ENCODE results near the gene ARHGEF9. TPM values are rescaled to one million over a fixed set of nuclear protein-coding genes. Genes with fewer than 3 reads are reported as not detected.

The ARHGEF9 gene
- total RNA-seq, 1 experiment from 2014 or later, result 8.3 TPM

- Histone ChIP-seq H3K9ac (ENCODE audit: low read length) (peak overlapping the region; percentile 86), H2AFZ (ENCODE audit: low read length) (peak overlapping the region; percentile 87), H3K27ac (ENCODE audit: low read length) (peak overlapping the region; percentile 65), H3K27me3 (ENCODE audit: low read length) (no peaks in the 10 kb centered on the region), H3K4me3 (ENCODE audit: low read length) (peak overlapping the region; percentile 92), H4K20me1 (ENCODE audit: low read length) (no peaks in the 10 kb centered on the region), H3K79me2 (ENCODE audit: low read length) (peaks cover 31% of the 10 kb centered on the region), H3K9me2 (replicated peaks; ENCODE audit: low read length) (no peaks in the 10 kb centered on the region), H3K36me3 (ENCODE audit: low read depth, low read length) (no peaks in the 10 kb centered on the region), H3F3A (ENCODE audit: low read length, unreplicated experiment) (no peaks in the 10 kb centered on the region), H3K4me2 (ENCODE audit: low read length) (peak overlapping the region; percentile 95), H3K9me3 (ENCODE audit: low read length) (no peaks in the 10 kb centered on the region), H3K4me1 (ENCODE audit: insufficient read depth, low read length) (0 out of 2 replicates have a peak, but pooled peaks cover 3% of the 10 kb centered on the region)
- POLR2A ChIA-PET (ENCODE audit: unreplicated experiment), result interaction anchor here (0.6 kb wide), 4 partner anchors 11 to 1053 kb away, joined by 3 to 5 read pairs (median 3); no protein-coding TSS in a partner anchor
- intact Hi-C loops (cut with micrococcal nuclease), result loop anchor here (2.0 to 5.0 kb wide), 2 partner anchors 403 to 450 kb away; partner anchors contain the start of genes AMER1 and SPIN4
- no TSS peak for BruUV-seq (replicated peaks)
- no peak for TF ChIP-seq EZH2 (IDR thresholded peaks at IDR 0.05; ENCODE audit: low read length, unreplicated experiment)
- no peak for TF ChIP-seq CTCF (conservative IDR thresholded peaks at IDR 0.05; ENCODE audit: low read depth, low read length)
- TF ChIP-seq EZH2phosphoT487 (IDR thresholded peaks at IDR 0.05; ENCODE audit: borderline replicate concordance, low read length), result no peak
- ATAC-seq, result peak; percentile 98
- CTCF ChIA-PET, result interaction anchor here (0.6 to 0.8 kb wide), 2 partner anchors 26 to 497 kb away, joined by 3 to 5 read pairs; no protein-coding TSS in a partner anchor
- peak; percentile 90 for DNase-seq
Measured at GRCh38 chrX:63754860-63755579, 30.0 kb downstream of the ARHGEF9 start.

- no TSS peak for BruUV-seq (replicated peaks)
- Histone ChIP-seq H3K4me3 (ENCODE audit: low read length) (peak overlapping the region; percentile 92), H3K9ac (ENCODE audit: low read length) (peak overlapping the region; percentile 86), H3K9me2 (replicated peaks; ENCODE audit: low read length) (no peaks in the 10 kb centered on the region), H3K36me3 (ENCODE audit: low read depth, low read length) (no peaks in the 10 kb centered on the region), H3K4me2 (ENCODE audit: low read length) (peak overlapping the region; percentile 95), H2AFZ (ENCODE audit: low read length) (peak overlapping the region; percentile 87), H3K9me3 (ENCODE audit: low read length) (no peaks in the 10 kb centered on the region), H3F3A (ENCODE audit: low read length, unreplicated experiment) (no peaks in the 10 kb centered on the region), H4K20me1 (ENCODE audit: low read length) (no peaks in the 10 kb centered on the region), H3K27me3 (ENCODE audit: low read length) (no peaks in the 10 kb centered on the region), H3K27ac (ENCODE audit: low read length) (peak overlapping the region; percentile 65), H3K79me2 (ENCODE audit: low read length) (peaks cover 31% of the 10 kb centered on the region), H3K4me1 (ENCODE audit: insufficient read depth, low read length) (0 out of 2 replicates have a peak, but pooled peaks cover 3% of the 10 kb centered on the region)
- intact Hi-C loops (cut with micrococcal nuclease), result loop anchor here (2.0 kb wide), 1 partner anchor 451 kb away; the partner anchor contains the start of gene AMER1
- POLR2A ChIA-PET (ENCODE audit: unreplicated experiment), result interaction anchor here (0.6 kb wide), 1 partner anchor 60 kb away, joined by 3 read pairs; no protein-coding TSS in a partner anchor
- CTCF ChIA-PET, result interaction anchor here (0.6 kb wide), 2 partner anchors 497 to 501 kb away, joined by 3 to 4 read pairs; no protein-coding TSS in a partner anchor
- ATAC-seq, result peak; percentile 37
- TF ChIP-seq EZH2phosphoT487 (IDR thresholded peaks at IDR 0.05; ENCODE audit: borderline replicate concordance, low read length) (no peak), EZH2 (IDR thresholded peaks at IDR 0.05; ENCODE audit: low read length, unreplicated experiment) (no peak), CTCF (conservative IDR thresholded peaks at IDR 0.05; ENCODE audit: low read depth, low read length) (no peak)
- no peak for DNase-seq
Measured at GRCh38 chrX:63754136-63754859, 30.7 kb downstream of the ARHGEF9 start.
